BLaER1 treated with 17β-estradiol and CSF1 and Interleukin-3, amounts not matched to agents 10 nM and 100 nM (cell line): ENCODE data around the gene RFFL.
"Not testable (repeated sequence)": the region's sequence is repeated elsewhere in the genome, so short reads cannot be mapped to it uniquely, and the experiment has no call there.

Experiments used
- H3K27ac ChIP-seq, 11 experiments: shearing (Covaris generic); formaldehyde crosslinking; 2 replicates each; pipeline ENCODE4 v1.8.1; 2022
- H3K27me3 ChIP-seq, 11 experiments: shearing (Covaris generic); formaldehyde crosslinking; 2 replicates each; pipeline ENCODE4 v1.8.1; 2022
- H3K36me3 ChIP-seq, 11 experiments: shearing (Covaris generic); formaldehyde crosslinking; 2 replicates each; pipeline ENCODE4 v1.8.1; 2022
- H3K4me1 ChIP-seq, 10 experiments: shearing (Covaris generic); formaldehyde crosslinking; 2 replicates each; pipeline ENCODE4 v1.8.1; 2022
- H3K4me2 ChIP-seq, 11 experiments: shearing (Covaris generic); formaldehyde crosslinking; 2 replicates each; pipeline ENCODE4 v1.8.1; 2022
- H3K4me3 ChIP-seq, 10 experiments: shearing (Covaris generic); formaldehyde crosslinking; 2 replicates each; pipeline ENCODE4 v1.8.1; 2022
- H3K9ac ChIP-seq, 11 experiments: shearing (Covaris generic); formaldehyde crosslinking; 2 replicates each; pipeline ENCODE4 v1.8.1; 2022
- H3K9me3 ChIP-seq, 11 experiments: shearing (Covaris generic); formaldehyde crosslinking; replicated peaks in 1 of 11; 2 replicates each; pipeline ENCODE4 v1.8.1; 2022
- H4K20me1 ChIP-seq, 11 experiments: shearing (Covaris generic); formaldehyde crosslinking; 2 replicates each; pipeline ENCODE4 v1.8.1; 2022
- Cebpa-rat ChIP-seq, 11 experiments: shearing (Covaris generic); IDR thresholded peaks; 2 replicates each; pipeline ENCODE4 v1.8.1; 2022

Gene RFFL

DNA sequence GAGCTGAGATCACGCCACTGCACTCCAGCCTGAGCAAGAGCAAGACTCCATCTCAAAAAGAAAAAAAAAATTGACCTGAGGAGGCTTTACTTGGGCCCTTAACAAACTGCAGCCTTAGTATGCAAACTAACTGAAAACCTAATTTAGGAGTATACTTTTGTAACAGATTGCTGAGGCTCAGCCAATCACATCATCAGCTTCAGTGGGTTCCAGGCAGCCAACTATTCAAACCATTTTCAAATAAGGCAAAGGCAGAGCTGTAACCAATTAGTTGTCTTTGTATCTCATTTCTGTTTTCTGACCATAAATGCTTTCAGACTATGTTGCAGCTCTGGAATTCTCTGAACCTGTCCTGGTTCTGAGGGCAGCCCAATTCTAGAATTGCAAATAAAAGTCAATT lies 32.2 kb upstream of the RFFL start:
- Histone ChIP-seq H3K36me3 (peaks cover 11 to 42% (median 30%) of the 10 kb centered on the region in 11 experiments), H3K4me2 (no peak overlapping the region; a peak in 1 of 22 replicates), H4K20me1 (no peaks in the 10 kb centered on the region), H3K9me3 (no peaks in the 10 kb centered on the region), H3K27ac (peak overlapping the region in 1 of 11 experiments; percentile 19; a peak in 1 of 22 replicates), H3K9ac (no peak overlapping the region), H3K4me3 (no peak overlapping the region), H3K27me3 (no peaks in the 10 kb centered on the region), H3K4me1 (peaks cover 0 to 57% (median 18%) of the 10 kb centered on the region in 10 experiments; a peak in 14 of 20 replicates)
- TF ChIP-seq Cebpa-rat (IDR thresholded peaks at IDR 0.05): no peak

DNA sequence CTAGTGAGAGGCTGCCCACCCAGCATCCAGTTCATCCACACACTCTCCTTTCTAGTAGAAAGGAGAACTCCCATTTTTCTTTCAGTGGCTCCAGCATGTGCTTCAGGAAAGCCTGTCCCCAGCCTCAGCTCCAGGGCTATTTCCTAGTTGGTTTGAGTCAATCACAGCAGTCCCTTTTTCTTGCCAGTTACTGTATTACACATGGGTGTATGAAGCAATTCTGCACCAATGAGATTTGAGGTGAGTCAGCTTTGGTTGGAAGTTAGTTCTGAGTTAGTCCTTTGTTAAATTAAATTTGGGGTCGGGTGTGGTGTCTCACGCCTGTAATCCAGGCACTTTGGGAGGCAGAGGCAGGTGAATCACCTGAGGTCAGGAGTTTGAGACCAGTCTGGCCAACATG lies 31.4 kb upstream of the RFFL start:
- Histone ChIP-seq H4K20me1 (no peaks in the 10 kb centered on the region), H3K9ac (no peak overlapping the region), H3K9me3 (no peaks in the 10 kb centered on the region), H3K4me1 (peaks cover 4 to 57% (median 23%) of the 10 kb centered on the region in 10 experiments), H3K27ac (peak overlapping the region in 2 of 11 experiments; percentile 13 to 19; a peak in 2 of 22 replicates), H3K4me2 (peak overlapping the region in 3 of 11 experiments; percentile 23 to 40 (median 31); a peak in 7 of 22 replicates), H3K27me3 (no peaks in the 10 kb centered on the region), H3K4me3 (no peak overlapping the region), H3K36me3 (peaks cover 2 to 34% (median 22%) of the 10 kb centered on the region in 11 experiments; a peak in 20 of 22 replicates)
- TF ChIP-seq Cebpa-rat (IDR thresholded peaks at IDR 0.05): 0 out of 22 replicates have a peak, but pooled peaks of 1 of the 11 experiments have one; percentile 14

DNA sequence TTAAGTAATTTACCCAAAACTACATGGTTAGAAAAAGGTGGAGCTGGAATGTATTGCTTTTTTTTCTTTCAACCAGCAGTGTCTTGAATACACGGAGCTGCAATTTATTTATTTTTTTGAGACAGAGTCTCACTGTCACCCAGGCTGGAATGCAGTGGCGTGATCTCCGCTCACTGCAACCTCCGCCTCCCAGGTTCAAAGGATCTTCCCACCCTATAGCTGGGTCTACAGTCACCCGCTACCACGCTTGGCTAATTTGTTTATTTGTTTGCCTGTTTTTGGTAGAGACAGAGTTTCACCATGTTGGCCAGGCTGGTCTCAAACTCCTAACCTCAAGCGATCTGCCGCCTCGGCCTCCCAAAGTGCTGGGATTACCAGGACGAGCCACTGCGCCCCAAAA lies 27.2 kb upstream of the RFFL start:
- not testable (repeated sequence) for H3K9me3 ChIP-seq, H3K27me3 ChIP-seq, H3K4me3 ChIP-seq, H3K9ac ChIP-seq, H3K36me3 ChIP-seq
- H3K4me1 ChIP-seq: peaks cover 25 to 54% (median 36%) of the 10 kb centered on the region in 10 experiments
- H4K20me1 ChIP-seq: peaks cover 0 to 12% (median 0%) of the 10 kb centered on the region in 11 experiments; a peak in 6 of 22 replicates
- H3K4me2 ChIP-seq: peak overlapping the region in 8 of 11 experiments; percentile 83 to 97 (median 93); a peak in 6 of 22 replicates
- peak overlapping the region in 1 of 11 experiments; percentile 93; a peak in 2 of 22 replicates for H3K27ac ChIP-seq

- peak overlapping the region; percentile 45 to 93 (median 85); a peak in 21 of 22 replicates for H3K27ac ChIP-seq
Observed at GRCh38 chr17:35089586-35090296, 26.2 kb upstream of the RFFL start.

DNA sequence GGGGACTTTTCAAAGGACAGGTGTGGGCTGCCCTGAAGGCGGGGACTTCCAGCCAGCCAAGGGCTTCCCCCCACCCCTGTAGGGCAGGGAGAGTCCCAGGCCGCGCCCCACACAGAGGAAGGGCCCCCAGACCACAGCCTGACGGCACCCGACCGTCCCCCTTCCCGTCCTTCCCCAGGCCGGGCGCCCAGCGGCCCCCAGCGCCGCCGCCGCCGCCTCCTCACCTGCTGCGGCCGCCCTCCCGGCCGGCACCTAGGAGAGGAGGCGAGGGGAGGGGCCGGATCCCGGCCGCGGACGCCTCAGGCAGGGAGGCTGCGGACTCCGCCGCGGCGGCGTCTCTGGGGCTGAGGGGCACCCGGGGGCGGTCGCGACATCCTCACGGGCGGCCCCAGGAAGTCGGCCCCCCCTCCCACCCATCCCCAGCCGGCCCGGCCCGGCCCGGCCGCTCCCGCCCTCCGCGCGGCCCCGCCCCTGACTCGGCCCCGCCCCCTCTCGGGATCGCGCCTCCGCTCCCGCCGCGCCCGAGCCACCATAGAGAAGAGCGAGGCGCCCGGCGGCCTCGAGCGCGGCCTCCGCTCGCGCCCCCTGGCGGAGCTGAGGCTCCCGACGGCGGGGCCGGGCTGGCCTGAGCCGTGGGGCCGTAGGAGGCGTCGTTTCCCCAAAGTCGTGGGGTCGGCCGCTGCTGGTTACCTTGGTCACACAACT lies 25.5 kb upstream of the RFFL start:
- H3K4me3 ChIP-seq: peak overlapping the region; percentile 84 to 100 (median 96)
- TF ChIP-seq Cebpa-rat (IDR thresholded peaks at IDR 0.05): no peak
- H4K20me1 ChIP-seq: peaks cover 0 to 17% (median 0%) of the 10 kb centered on the region in 11 experiments; a peak in 7 of 22 replicates
- H3K4me1 ChIP-seq: peaks cover 25 to 52% (median 37%) of the 10 kb centered on the region in 10 experiments
- peak overlapping the region; percentile 87 to 97 (median 92) for H3K27ac ChIP-seq
- no peaks in the 10 kb centered on the region for H3K9me3 ChIP-seq
- H3K4me2 ChIP-seq: peak overlapping the region; percentile 87 to 99 (median 95)
- peaks cover 0 to 10% (median 0%) of the 10 kb centered on the region in 11 experiments; a peak in 1 of 22 replicates for H3K36me3 ChIP-seq
- H3K27me3 ChIP-seq: no peaks in the 10 kb centered on the region; a peak in 2 of 22 replicates
- H3K9ac ChIP-seq: peak overlapping the region; percentile 91 to 98 (median 94)

More at GRCh38 chr17:35089586-35090296, 26.2 kb upstream of the RFFL start:
- Histone ChIP-seq H4K20me1 (peaks cover 0 to 17% (median 0%) of the 10 kb centered on the region in 11 experiments; a peak in 7 of 22 replicates), H3K36me3 (peaks cover 0 to 3% (median 0%) of the 10 kb centered on the region in 11 experiments; a peak in 1 of 22 replicates), H3K9ac (peak overlapping the region; percentile 70 to 98 (median 81)), H3K9me3 (no peaks in the 10 kb centered on the region), H3K4me2 (peak overlapping the region; percentile 65 to 97 (median 90)), H3K4me1 (peaks cover 25 to 54% (median 39%) of the 10 kb centered on the region in 10 experiments), H3K27me3 (no peaks in the 10 kb centered on the region; a peak in 2 of 22 replicates), H3K4me3 (peak overlapping the region; percentile 50 to 100 (median 64))
- TF ChIP-seq Cebpa-rat (IDR thresholded peaks at IDR 0.05): no peak

GRCh38 chr17:35088356-35088880 lies 24.9 kb upstream of the RFFL start:
- peaks cover 25 to 58% (median 39%) of the 10 kb centered on the region in 10 experiments for H3K4me1 ChIP-seq
- no peaks in the 10 kb centered on the region; a peak in 2 of 22 replicates for H3K27me3 ChIP-seq
- peak overlapping the region; percentile 84 to 100 (median 96) for H3K4me3 ChIP-seq
- peak overlapping the region; percentile 87 to 97 (median 92) for H3K27ac ChIP-seq
- H3K4me2 ChIP-seq: peak overlapping the region; percentile 78 to 99 (median 90)
- peaks cover 0 to 17% (median 0%) of the 10 kb centered on the region in 11 experiments; a peak in 7 of 22 replicates for H4K20me1 ChIP-seq
- peak overlapping the region; percentile 91 to 98 (median 94) for H3K9ac ChIP-seq
- no peaks in the 10 kb centered on the region for H3K9me3 ChIP-seq
- peaks cover 0 to 13% (median 0%) of the 10 kb centered on the region in 11 experiments; a peak in 1 of 22 replicates for H3K36me3 ChIP-seq
- TF ChIP-seq Cebpa-rat (IDR thresholded peaks at IDR 0.05): no peak

DNA sequence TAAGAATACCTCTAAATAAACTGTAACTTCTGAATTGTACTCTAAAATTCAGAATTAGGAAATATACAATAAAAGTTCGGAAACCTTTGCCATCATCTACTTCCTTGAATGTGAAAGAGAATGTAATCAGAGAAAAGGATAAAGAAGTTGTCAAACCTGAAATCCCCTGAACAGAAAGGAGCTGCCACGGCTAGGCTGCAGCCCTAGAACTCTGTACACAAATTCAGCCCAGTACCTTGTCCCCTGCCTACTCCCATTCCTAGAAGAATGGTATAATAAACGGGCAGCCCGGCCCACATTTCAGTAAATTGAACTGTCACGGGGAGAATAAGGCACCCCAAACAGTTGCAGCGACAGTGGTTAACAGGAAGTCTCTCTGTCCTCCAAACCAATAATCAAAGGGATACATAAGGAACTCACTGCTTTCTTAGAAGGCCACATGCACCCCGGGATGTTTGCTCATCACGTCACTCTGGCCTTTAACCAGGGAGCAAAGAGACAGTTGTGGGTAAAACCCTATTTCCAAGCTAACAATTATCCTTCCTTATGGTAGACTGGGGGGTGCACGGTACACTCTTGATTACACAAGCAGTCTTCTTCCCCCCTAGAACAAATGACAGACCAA lies 24.3 kb upstream of the RFFL start:
- H3K4me3 ChIP-seq: peak overlapping the region; percentile 84 to 100 (median 96)
- H3K27me3 ChIP-seq: no peaks in the 10 kb centered on the region; a peak in 2 of 22 replicates
- H3K36me3 ChIP-seq: peaks cover 0 to 14% (median 0%) of the 10 kb centered on the region in 11 experiments; a peak in 2 of 22 replicates
- peak overlapping the region; percentile 78 to 99 (median 90) for H3K4me2 ChIP-seq
- peaks cover 25 to 63% (median 40%) of the 10 kb centered on the region in 10 experiments for H3K4me1 ChIP-seq
- TF ChIP-seq Cebpa-rat (IDR thresholded peaks at IDR 0.05): no peak
- H3K27ac ChIP-seq: peak overlapping the region; percentile 87 to 97 (median 92); a peak in 21 of 22 replicates
- H3K9ac ChIP-seq: peak overlapping the region; percentile 91 to 98 (median 94)
- H4K20me1 ChIP-seq: peaks cover 0 to 18% (median 0%) of the 10 kb centered on the region in 11 experiments; a peak in 7 of 22 replicates
- H3K9me3 ChIP-seq: no peaks in the 10 kb centered on the region
